HG03175 (cell line): ENCODE data around the gene PDGFC.
"Not testable (repeated sequence)": the region's sequence is repeated elsewhere in the genome, so short reads cannot be mapped to it uniquely, and the experiment has no call there.

Source experiments
- ATAC-seq: cut with Tn5 transposase; IDR thresholded peaks from one replicate; pipeline ENCODE4 v1.9.1; 2021; ENCODE audit warnings: mild to moderate bottlenecking, moderate library complexity; ENCODE audit not compliant: unreplicated experiment

The PDGFC gene

GRCh38 chr4:156952078-156952759 is 19.4 kb downstream of the PDGFC start:
- no peak for ATAC-seq

DNA sequence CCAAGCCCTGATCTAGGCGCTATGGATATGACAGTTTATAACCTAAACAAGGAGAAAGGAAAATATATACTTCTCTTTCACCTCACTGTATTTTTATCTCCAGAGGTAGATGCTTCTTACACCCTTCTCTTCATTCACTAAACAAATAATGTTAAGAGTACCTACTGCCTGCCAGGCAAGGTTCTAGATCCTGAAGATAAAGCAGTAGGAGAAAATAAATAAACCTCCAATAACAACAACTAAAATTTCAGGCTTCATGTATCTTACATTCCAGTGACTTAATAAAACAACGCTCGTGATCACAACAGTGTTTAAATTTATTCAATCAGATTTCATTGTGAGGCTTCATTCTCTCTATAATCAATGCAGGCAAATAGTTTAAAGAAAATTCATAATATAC is 20.7 kb downstream of the PDGFC start:
- ATAC-seq, result no peak

DNA sequence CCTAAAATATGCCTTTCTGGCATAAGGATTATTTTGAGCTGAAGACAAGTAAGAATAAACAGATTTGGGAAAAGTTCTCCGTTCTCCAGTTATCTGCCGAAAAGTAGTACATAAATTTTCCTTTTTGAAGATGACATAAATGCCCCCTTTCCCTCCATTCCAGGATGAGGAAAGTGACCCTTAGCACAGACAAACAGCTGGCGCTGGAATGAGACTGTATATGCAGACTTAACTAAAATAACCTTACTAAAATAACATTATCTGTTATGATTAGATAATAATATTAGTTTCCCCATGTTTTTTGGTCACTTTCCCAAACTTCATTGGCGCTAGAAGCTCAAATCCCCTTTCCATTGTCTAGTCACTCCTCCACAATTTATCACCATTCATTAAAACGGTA is 21.5 kb downstream of the PDGFC start:
- ATAC-seq, result no peak

- ATAC-seq, result no peak
Measured at GRCh38 chr4:156949373-156949814, 22.2 kb downstream of the PDGFC start.

DNA sequence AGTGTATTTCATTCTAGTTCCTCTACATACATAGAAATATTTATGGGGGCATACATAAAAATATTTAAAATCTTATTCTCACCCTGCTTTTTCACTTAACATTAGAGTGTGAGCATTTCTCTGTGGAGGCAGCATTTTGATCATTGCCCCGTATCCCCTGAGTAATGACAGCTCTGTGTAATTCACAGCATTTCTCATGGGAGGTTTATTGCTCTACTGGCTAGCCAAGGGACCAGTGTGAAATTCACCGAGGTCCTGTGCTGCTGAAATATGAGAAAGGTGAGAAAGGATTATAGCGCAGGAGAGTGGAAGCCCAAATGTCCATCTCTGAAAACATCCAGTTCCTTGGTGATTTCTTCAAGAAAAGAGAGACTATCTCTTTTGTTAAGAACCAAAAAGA is 22.9 kb downstream of the PDGFC start:
- no peak for ATAC-seq

DNA sequence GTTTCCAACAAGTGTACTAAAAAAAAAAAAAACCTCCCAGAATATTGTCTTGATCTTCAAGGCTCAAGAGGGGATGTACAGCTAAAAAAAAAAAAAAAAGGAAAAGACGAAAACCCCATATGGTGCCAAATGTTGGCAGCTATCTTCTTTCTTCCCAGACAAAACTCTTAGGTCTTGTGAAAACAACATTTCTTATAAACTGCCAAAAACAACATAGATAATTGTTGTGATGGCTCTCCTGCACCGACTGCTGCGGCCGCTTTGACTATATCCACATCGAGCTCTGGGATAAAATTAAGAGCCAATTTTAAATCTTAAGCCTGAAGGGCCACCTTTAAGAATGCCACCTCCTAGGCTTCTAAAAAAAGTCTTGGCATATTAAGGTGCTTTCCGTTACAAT is 23.5 kb downstream of the PDGFC start:
- ATAC-seq, result no peak

DNA sequence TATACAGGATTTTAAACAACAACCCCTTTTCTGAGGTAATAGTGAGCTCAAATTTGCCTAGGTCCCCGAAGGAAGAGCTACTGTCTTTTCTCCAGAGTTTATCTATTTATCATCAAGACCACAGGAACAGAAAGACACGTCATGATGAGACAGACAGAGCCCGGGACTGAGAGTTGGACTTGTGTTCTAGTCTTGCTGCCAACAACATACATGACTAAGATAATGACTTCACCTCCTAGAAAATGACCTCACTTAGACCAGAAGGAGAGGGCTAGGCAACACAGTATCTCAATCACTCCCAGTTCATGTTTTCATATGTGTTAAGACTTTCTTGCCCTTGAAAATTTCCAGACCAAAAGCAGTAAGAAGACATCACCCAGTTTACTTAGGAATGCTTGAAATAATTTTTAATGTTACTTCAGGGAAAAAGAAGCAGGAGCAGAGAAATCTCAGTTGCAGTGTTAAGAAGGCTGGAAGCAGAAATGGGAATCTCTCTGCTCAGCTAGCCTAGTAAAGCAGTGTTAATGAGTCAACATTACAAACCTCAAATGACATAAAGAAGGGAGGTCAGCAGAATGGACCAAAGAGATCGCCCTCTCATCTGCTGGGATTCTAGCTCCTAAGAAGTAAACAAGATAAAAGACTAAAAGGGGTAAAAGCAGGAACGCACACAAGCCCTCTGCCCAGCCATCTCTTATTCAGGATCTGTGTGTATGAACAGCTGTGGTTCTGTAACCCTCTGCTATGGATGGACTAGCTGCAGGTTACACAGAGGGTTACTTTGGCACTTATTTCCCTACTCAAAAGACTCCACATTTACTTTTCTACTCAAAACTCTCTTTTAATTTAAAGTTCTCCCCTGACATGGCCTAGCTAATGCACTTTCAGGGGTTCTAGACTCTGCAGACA is 24.8 kb downstream of the PDGFC start:
- ATAC-seq, result no peak

GRCh38 chr4:156945532-156945931 is 26.1 kb downstream of the PDGFC start:
- no peak for ATAC-seq

- ATAC-seq, result no peak
Measured at GRCh38 chr4:156942991-156943390, 28.6 kb downstream of the PDGFC start.

- ATAC-seq, result no peak
Measured at GRCh38 chr4:156941940-156942548, 29.6 kb downstream of the PDGFC start.

- no peak for ATAC-seq
Measured at GRCh38 chr4:156939801-156940200, 31.8 kb downstream of the PDGFC start.

DNA sequence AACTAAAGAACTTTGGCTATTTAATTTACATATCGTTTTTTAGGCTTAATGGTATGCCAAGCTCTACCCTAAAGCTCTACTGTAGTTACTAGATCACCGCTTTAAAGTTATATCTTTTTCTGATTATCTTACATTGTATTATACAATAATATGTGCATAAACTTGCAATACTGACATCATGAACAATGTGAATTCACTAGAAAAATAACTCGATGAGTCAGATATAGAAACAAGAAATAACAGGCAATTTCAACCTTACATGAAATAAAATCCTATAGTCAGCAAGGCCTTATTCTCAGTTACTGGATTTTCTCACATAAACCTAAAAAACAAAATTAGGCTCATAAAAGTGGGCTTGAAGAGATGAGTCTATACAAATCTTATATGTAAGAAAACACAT is 32.5 kb downstream of the PDGFC start:
- no peak for ATAC-seq

DNA sequence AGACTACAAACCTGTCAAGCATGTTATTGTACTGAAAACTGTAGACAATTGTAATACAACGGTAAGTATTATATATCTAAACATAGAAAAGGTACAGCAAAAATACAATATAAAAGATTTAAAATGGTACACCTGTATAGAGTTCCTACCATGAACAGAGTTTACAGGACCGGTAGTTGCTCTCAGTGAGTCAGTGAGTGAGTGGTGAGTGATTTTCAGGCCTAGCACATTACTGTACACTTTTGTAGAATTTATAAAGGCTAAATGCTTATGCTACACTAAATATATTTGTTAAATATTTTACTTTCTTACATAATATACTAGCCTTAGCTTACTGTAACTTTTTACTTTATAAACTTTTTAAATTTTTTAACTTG is 37.4 kb downstream of the PDGFC start:
- ATAC-seq, result no peak

- ATAC-seq, result no peak
Measured at GRCh38 chr4:156933633-156934258, 37.9 kb downstream of the PDGFC start.

DNA sequence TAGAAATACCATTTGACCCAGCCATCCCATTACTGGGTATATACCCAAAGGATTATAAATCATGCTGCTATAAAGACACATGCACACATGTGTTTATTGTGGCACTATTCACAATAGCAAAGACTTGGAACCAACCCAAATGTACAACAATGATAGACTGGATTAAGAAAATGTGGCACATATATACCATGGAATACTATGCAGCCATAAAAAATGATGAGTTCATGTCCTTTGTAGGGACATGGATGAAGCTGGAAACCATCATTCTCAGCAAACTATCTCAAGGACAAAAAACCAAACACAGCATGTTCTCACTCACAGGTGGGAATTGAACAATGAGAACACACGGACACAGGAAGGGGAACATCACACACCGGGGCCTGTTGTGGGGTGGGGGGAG is 39.2 kb downstream of the PDGFC start:
- not testable (repeated sequence) for ATAC-seq

- no peak for ATAC-seq
Measured at GRCh38 chr4:156931267-156931666, 40.3 kb downstream of the PDGFC start.

GRCh38 chr4:156929386-156930105 is 42.1 kb downstream of the PDGFC start:
- no peak for ATAC-seq

DNA sequence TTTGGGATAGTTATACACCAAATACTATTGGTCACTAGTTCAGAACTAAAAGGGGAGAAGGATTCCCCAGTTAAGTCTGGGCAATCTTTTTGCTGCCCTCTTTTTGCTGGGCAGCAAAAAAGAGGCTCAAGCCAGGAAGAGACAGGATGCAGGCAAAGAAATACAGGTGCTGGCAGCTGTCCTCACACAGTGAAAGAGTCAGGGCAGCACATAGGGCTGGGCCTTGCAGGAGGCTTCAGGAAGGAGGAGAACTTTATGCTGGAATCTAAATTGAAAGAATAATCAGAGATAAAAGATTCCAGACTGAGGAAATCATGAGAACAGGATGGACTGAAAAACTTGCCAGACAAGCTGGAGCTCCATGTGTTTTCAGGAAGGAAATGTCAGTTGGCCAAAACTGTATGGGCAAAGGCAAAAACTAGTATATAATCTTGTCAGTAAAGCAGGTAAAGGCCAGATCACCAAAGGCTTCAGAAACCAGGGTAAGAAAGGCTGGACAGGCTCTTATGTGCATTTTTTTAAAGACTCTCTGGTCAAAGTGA is 46.8 kb downstream of the PDGFC start:
- no peak for ATAC-seq

- no peak for ATAC-seq
Measured at GRCh38 chr4:156923525-156923924, 48.1 kb downstream of the PDGFC start.

DNA sequence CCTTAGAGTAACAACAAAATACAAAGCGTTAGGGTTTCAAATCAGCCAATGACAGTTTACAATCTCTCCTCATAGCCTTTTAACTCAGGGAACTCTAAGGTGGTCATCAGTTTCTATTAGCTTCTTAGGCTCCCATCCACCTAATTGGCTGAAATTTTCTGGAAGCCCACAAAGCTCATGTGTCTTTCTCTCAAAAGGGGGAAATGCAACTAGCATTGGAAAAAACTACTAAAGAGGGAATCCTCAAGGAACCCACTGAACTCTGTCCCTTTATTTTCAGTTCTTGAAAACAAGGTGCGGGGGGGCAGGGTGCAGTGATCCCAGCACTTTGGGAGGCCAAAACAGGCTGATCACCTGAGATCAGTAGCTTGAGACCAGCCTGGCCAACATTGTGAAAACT is 56.4 kb downstream of the PDGFC start:
- ATAC-seq, result no peak
